HG03066 (cell line): Measurements from ENCODE around the gene PSMF1.
"Not testable (repeated sequence)": the region's sequence is repeated elsewhere in the genome, so short reads cannot be mapped to it uniquely, and the experiment has no call there.

Source experiments
- ATAC-seq: cut with Tn5 transposase; IDR thresholded peaks from one replicate; pipeline ENCODE4 v1.9.1; 2021; ENCODE audit warnings: low read depth; ENCODE audit not compliant: unreplicated experiment

The PSMF1 gene

GRCh38 chr20:1209447-1210387 lies 91.3 kb downstream of the PSMF1 start:
- no peak for ATAC-seq

GRCh38 chr20:1210501-1210900 lies 92.1 kb downstream of the PSMF1 start:
- ATAC-seq: no peak

- no peak for ATAC-seq
Observed at GRCh38 chr20:1212023-1212422, 93.6 kb downstream of the PSMF1 start.

- no peak for ATAC-seq
Observed at GRCh38 chr20:1212607-1213396, 94.4 kb downstream of the PSMF1 start.

GRCh38 chr20:1214838-1215261 lies 96.4 kb downstream of the PSMF1 start:
- ATAC-seq: no peak

GRCh38 chr20:1215386-1216170 lies 97.2 kb downstream of the PSMF1 start:
- no peak for ATAC-seq

GRCh38 chr20:1216527-1217427 lies 98.4 kb downstream of the PSMF1 start:
- ATAC-seq: not testable (repeated sequence)
